SJCRH30 (cell line): ENCODE data around the gene LMNTD2. TPM values are rescaled to one million over a fixed set of nuclear protein-coding genes. Genes with fewer than 3 reads are reported as not detected.
A peak's percentile ranks its signal among the peaks of the same experiment; 100 is the strongest.

Experiments
- DNase-seq, 2 experiments: peaks; one replicate each; pipeline ENCODE4 v3.0.0-alpha.2; 2015 to 2020
- H3K27ac ChIP-seq: fragments of 250-450 bp; sonication (Bioruptor Pico); 2 replicates; pipeline ENCODE4 v1.5.1; 2020; ENCODE audit warnings: mild to moderate bottlenecking, moderate library complexity
- H3K27me3 ChIP-seq: fragments of 250-450 bp; sonication (Bioruptor Pico); 2 replicates; pipeline ENCODE4 v1.5.1; 2020; ENCODE audit warnings: mild to moderate bottlenecking, moderate library complexity
- H3K36me3 ChIP-seq: fragments of 250-450 bp; sonication (Bioruptor Pico); 2 replicates; pipeline ENCODE4 v1.5.1; 2020; ENCODE audit warnings: mild to moderate bottlenecking, moderate library complexity
- H3K4me1 ChIP-seq: fragments of 250-450 bp; sonication (Bioruptor Pico); 2 replicates; pipeline ENCODE4 v1.5.1; 2020; ENCODE audit warnings: mild to moderate bottlenecking, moderate library complexity
- H3K4me3 ChIP-seq: fragments of 250-450 bp; sonication (Bioruptor Pico); 2 replicates; pipeline ENCODE4 v1.5.1; 2020; ENCODE audit warnings: mild to moderate bottlenecking, moderate library complexity
- H3K9me3 ChIP-seq: fragments of 250-450 bp; sonication (Bioruptor Pico); replicated peaks from 2 replicates; pipeline ENCODE4 v1.5.1; 2020; ENCODE audit warnings: mild to moderate bottlenecking, moderate library complexity
- total RNA-seq: library from RNA; depleted of rRNA; stranded (reverse); fragments of >200 nt; shearing (Covaris generic); gene quantifications from 2 replicates; pipeline ENCODE4 v1.2.3, GENCODE V29; 2014; rRNA removed

The LMNTD2 gene, protein sequence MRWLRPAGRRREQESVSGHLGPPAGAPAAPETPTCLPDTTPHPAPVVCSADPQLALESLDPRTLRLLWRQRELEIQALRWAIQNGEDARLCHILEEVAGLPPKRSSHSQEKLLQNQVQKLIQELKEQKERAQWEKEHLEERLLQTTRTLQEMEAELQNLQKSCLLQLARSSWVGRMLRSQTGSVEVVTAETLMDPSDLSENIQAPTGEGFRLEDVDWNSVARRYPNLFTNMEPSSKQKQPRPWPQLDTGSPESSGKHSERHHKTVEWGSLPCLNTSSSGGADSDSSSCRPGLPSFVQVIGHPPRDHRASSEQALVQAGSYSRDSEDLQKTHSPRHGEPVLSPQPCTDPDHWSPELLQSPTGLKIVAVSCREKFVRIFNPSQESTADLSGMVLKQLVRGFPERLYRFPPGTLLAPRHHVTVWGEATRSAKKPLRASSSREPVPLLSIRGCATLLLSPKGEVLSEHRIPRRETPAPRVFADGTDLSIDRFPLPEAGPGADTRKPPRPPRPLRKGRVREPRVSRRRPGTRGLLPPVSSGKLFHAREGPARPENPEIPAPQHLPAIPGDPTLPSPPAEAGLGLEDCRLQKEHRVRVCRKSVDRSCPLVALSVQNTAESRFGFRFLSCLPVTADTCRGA
- 0.43 and 0.51 TPM in 2 replicates for total RNA-seq

DNA sequence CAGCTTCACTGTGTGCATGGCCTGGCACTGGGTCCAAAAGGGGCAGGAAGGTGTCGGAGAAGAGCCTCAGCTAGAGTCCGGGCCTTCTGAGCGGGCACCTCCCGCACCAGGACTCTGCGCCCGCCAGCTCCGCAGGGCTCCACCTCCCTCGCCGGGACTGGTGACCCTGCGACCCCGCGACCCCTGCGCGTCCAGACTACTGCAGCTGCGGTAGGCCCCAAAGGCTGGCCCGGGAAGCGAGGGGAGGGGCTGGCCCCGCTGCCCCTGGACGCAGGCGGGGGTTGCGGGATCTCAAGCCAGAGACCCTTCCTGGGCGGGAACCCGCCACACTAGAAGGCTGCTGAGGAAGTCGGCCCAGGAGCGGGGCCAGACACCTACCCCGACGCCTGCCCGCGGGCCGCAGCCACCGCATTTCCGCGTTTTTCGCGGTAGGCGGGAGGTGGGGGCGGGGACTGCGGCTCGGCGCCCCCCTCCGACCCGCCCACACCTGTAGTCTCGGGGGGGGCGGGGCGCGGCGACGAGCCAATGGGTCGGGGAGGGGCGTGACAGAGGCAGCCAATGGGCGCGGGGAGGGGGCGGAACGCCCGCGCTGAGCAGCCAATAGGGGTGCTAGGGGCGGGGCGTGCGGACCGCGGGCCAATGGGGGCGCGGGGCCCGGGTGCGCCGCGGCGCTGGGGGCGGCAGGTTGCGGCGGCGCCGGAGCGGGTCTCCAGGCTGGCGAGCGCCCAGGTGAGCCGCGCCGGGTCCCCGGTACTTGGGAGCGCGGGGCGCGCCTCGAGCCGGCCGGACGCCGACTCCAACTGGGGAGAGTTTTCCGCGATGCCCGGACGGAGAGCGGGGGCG is at the start of gene LMNTD2, which contains the start of gene RASSF7:
TSS of gene LMNTD2 (minus strand) at position 434 of the 843 bp plus-strand sequence. CDS start at position 412, 22 bp downstream.
TSS of gene RASSF7 (plus strand) at position 666 of the 843 bp plus-strand sequence. CDS start 799 bp downstream, outside the sequence.
- peak within 1 kb of the TSS; percentile 83 for H3K4me3 ChIP-seq
- no peak within 1 kb of the TSS for H3K27ac ChIP-seq
- peaks cover 3% of the 10 kb centered on the region; the same call in 1 of the 2 replicates for H3K4me1 ChIP-seq
- DNase-seq = peak; percentile 88 to 91
- H3K36me3 ChIP-seq = no peaks in the 10 kb centered on the region
- H3K27me3 ChIP-seq = no peaks in the 10 kb centered on the region
- H3K9me3 ChIP-seq = no peaks in the 10 kb centered on the region

DNA sequence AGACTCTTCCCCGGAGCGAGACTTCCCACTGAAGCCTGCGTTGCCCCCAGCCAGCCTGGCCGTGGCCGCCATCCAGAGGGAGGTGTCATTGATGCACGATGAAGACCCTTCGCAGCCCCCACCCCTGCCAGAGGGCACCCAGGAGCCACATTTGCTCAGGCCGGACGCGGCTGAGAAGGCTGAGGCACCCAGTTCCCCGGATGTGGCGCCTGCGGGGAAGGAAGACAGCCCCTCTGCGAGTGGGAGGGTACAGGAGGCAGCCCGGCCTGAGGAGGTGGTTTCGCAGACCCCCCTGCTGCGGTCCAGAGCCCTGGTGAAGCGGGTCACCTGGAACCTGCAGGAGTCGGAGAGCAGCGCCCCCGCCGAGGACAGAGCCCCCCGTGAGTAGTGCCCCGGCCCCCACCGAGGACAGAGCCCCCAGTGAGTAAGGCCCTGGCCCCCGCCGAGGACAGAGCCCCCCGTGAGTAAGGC is 48.8 kb upstream of the LMNTD2 start:
- H3K4me1 ChIP-seq = peaks cover 34% of the 10 kb centered on the region
- no peak overlapping the region for H3K27ac ChIP-seq
- no peaks in the 10 kb centered on the region for H3K27me3 ChIP-seq
- no peak for DNase-seq
- H3K9me3 ChIP-seq = no peaks in the 10 kb centered on the region
- no peak overlapping the region for H3K4me3 ChIP-seq
- peaks cover 72% of the 10 kb centered on the region for H3K36me3 ChIP-seq

DNA sequence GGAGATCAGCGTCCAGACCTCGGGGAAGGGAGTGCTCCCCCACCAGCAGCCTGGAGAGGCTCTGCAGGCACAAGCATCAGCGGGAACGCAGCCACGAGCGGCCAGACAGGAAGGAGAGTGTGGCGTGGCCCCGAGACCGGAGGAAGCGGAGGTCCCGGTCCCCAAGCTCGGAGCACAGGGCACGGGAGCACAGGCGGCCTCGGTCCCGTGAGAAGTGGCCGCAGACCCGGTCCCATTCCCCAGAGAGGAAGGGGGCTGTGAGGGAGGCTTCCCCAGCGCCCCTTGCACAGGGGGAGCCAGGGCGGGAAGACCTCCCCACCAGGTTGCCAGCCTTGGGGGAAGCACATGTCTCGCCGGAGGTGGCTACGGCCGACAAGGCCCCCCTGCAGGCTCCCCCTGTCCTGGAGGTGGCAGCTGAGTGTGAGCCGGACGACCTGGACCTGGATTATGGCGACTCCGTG is 48.3 kb upstream of the LMNTD2 start:
- Histone ChIP-seq H3K36me3 (peaks cover 76% of the 10 kb centered on the region), H3K27me3 (no peaks in the 10 kb centered on the region), H3K9me3 (no peaks in the 10 kb centered on the region), H3K27ac (no peak overlapping the region), H3K4me1 (peaks cover 28% of the 10 kb centered on the region), H3K4me3 (no peak overlapping the region)
- no peak for DNase-seq

DNA sequence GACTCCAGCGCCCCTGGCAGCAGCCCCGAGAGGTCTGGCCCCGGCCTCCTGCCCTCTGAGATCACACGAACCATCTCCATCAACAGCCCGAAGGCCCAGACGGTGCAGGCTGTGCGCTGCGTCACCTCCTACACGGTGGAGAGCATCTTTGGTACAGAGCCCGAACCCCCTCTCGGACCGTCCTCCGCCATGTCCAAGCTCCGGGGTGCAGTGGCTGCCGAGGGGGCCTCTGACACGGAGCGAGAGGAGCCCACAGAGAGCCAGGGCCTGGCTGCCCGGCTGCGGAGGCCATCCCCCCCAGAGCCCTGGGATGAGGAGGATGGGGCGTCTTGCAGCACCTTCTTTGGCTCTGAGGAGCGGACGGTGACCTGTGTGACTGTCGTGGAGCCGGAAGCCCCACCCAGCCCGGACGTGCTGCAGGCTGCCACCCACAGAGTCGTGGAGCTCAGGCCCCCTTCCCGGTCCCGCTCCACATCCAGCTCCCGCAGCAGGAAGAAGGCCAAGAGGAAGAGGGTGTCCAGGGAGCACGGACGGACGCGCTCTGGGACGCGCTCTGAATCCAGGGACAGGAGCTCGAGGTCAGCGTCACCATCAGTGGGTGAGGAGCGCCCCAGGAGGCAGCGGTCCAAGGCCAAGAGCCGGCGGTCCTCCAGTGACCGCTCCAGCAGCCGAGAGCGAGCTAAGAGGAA is 47.6 kb upstream of the LMNTD2 start:
- no peak for DNase-seq
- H3K9me3 ChIP-seq = no peaks in the 10 kb centered on the region
- H3K36me3 ChIP-seq = peaks cover 79% of the 10 kb centered on the region
- H3K27ac ChIP-seq = no peak overlapping the region
- no peak overlapping the region for H3K4me3 ChIP-seq
- H3K4me1 ChIP-seq = peaks cover 24% of the 10 kb centered on the region
- no peaks in the 10 kb centered on the region for H3K27me3 ChIP-seq

DNA sequence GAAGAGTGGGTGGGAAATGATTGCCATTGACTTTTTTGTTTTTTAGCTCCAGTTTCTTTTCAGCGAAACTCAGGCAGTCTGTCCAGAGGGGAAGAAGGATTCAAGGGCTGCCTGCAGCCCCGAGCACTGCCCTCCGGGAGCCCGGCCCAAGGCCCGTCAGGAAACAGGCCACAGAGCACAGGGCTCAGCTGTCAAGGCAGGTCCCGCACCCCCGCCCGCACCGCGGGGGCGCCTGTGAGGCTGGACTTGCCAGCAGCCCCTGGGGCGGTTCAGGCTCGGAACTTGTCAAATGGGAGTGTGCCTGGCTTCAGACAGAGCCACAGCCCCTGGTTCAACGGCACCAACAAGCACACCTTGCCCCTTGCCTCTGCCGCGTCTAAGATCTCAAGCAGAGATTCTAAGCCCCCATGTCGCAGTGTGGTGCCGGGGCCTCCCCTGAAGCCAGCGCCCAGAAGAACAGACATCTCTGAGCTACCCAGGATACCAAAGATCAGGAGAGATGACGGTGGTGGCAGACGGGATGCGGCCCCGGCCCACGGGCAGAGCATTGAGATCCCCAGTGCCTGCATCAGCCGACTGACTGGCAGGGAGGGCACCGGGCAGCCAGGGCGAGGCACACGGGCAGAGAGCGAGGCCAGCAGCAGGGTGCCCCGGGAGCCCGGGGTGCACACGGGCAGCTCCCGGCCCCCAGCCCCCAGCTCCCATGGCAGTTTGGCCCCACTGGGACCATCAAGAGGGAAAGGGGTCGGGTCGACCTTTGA is 46.7 kb upstream of the LMNTD2 start:
- no peaks in the 10 kb centered on the region for H3K9me3 ChIP-seq
- no peak overlapping the region for H3K27ac ChIP-seq
- peaks cover 15% of the 10 kb centered on the region for H3K4me1 ChIP-seq
- no peak for DNase-seq
- no peaks in the 10 kb centered on the region for H3K27me3 ChIP-seq
- H3K4me3 ChIP-seq = no peak overlapping the region
- H3K36me3 ChIP-seq = peaks cover 82% of the 10 kb centered on the region

DNA sequence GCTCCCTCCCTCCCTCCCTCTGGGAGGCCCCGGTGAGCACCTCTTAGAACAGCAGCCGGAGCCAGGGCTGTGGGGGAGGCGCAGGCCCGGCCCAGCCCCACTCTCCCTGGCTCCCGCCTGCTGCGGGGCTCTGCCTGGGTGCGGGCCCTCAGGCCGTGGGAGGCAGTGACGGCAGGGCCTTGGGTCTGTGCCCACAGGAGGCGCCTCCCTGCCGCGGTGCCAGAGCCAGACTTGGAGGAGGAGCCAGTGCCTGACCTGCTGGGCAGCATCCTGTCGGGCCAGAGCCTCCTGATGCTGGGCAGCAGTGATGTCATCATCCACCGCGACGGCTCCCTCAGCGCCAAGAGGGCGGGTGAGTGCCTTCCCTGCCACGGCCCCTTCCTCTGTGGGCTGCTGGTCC is 45.7 kb upstream of the LMNTD2 start:
- Histone ChIP-seq H3K27me3 (no peaks in the 10 kb centered on the region), H3K9me3 (no peaks in the 10 kb centered on the region), H3K4me3 (no peak overlapping the region), H3K27ac (no peak overlapping the region), H3K36me3 (peaks cover 84% of the 10 kb centered on the region), H3K4me1 (peaks cover 6% of the 10 kb centered on the region)
- DNase-seq = no peak

DNA sequence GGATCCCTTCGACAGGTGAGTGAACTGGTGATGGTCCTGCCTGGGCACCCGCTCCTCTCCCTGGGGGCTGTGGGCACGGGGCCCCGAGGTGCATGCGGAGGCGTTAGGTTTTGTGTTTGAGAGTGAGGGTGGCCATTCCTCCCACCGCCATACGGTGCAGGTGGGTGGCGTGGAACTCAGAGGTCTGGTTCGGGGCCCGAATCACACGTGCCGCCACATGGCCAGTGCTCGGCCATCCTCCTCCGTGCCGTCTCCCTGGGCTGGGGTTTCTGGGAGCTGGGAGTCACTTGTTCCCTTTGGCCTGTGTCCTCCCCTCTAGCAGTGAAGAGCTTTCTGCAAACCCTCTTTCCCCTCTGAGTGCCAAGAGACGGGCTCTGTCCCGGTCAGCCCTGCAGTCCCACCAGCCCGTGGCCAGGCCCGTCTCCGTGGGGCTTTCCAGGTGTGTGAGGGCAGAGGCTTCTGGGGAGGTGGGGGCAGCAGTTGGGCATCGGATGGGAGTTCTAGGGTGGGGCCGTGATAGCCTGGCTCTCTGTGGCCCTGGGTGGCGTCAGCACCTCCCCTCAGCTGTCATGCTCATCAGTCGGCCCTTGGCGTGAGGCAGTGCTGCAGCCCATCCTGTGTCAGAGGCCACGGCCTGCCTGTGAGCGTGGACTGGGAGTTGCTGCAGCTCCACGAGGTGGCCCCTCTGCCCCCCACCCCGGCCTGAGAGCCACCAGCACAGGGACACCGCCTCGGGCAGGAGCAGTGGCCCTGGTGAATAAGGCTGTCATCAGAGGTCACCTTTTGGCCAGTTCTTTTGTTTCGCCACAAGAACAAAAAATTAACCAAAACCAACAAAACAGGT is 45.0 kb upstream of the LMNTD2 start:
- H3K36me3 ChIP-seq = peaks cover 84% of the 10 kb centered on the region
- H3K4me1 ChIP-seq = no peaks in the 10 kb centered on the region
- no peak for DNase-seq

DNA sequence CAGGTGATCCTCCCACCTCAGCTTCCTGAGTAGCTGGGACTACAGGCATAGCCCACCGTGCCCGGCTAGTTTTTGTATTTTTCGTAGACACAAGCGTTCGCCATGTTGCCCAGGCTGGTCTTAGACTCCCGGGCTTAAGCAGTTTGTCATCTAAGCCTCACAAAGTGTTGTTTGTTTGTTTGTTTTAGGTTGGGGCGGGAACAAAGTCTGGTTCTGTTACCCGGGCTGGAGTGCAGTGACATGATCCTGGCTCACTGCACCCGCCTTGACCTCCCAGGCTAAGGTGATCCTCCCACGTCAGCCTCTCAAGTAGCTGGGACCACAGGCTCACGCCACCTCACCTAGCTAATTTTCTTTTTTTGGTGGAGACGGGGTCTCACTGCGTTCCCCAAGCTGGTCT is 42.6 kb upstream of the LMNTD2 start:
- H3K27me3 ChIP-seq = no peaks in the 10 kb centered on the region
- no peak overlapping the region for H3K4me3 ChIP-seq
- no peak for DNase-seq
- no peaks in the 10 kb centered on the region for H3K9me3 ChIP-seq
- no peaks in the 10 kb centered on the region for H3K4me1 ChIP-seq
- no peak overlapping the region for H3K27ac ChIP-seq
- peaks cover 82% of the 10 kb centered on the region for H3K36me3 ChIP-seq

More for the DNA sequence above, 45.0 kb upstream of the LMNTD2 start:
- Histone ChIP-seq H3K4me3 (no peak overlapping the region), H3K9me3 (no peaks in the 10 kb centered on the region), H3K27ac (no peak overlapping the region), H3K27me3 (no peaks in the 10 kb centered on the region)

DNA sequence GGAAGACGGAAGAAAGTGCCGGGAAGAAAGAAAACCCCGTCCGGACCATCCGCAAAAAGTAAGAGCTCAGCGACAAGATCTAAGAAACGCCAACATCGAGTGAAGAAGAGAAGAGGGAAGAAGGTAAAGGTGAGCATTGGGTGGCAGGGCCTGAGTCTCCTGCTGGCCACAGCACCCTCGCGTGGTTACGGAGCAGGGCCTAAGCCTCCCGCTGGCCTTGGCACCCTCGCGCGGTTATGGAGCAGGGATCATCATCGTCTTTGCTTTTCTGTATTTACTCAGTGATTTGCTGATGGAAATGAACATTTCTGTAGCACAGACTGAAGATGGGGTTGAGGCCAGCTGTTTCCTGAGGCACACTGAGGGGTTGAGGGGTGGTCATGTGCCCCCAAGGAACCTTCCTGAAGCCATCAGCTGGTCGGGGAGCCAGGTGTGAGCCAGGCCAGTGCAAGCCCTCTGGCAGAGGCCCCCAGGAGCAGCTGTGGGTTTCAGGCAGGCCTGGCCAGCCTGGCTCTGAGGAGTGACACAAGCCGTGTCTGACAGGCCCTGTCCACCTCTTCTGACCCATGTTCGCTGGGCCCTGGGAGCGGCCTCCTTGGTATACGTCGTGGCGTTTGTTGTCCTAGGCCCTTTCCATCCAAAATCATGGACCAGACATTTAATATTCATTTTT is 41.2 kb upstream of the LMNTD2 start:
- Histone ChIP-seq H3K4me3 (no peak overlapping the region), H3K36me3 (peaks cover 76% of the 10 kb centered on the region), H3K27me3 (no peaks in the 10 kb centered on the region)

DNA sequence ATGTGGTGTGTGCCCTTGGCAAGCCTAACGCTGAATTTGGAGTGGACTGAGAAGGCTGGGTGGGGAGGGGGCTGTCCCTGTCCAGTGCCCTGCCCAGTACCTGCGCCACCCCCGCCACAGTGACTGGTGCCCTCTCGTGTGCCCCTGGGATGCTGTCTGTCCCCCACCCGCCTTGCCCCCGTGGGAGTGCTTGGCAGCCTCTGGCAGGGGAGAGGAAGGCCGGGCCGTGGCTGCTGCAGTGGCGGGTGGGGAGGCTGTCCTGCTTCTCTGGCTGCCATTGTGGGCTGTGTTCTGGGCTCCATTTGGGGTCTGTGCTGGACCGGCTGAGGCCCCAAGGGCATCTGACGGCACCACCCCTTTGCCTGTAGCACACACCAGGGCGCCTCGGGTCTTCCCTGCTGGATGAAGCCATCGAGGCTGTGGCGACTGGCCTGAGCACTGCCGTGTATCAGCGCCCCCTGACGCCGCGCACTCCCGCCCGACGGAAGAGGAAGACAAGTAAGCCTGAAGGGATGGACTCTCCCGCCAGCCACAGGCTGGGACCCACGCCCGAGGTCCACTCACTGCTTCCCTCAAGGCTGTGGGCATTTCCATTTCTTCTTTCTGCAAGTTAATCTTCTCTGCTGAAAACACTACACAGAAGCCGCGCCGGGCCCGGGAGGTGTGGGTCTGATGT is 37.6 kb upstream of the LMNTD2 start:
- H3K4me1 ChIP-seq = no peaks in the 10 kb centered on the region
- peaks cover 78% of the 10 kb centered on the region for H3K36me3 ChIP-seq
- no peak overlapping the region for H3K4me3 ChIP-seq
- DNase-seq = no peak
- no peak overlapping the region for H3K27ac ChIP-seq
- no peaks in the 10 kb centered on the region for H3K9me3 ChIP-seq
- no peaks in the 10 kb centered on the region for H3K27me3 ChIP-seq

More for the DNA sequence above, 41.2 kb upstream of the LMNTD2 start:
- Histone ChIP-seq H3K27ac (no peak overlapping the region), H3K4me1 (no peaks in the 10 kb centered on the region), H3K9me3 (no peaks in the 10 kb centered on the region)
- no peak for DNase-seq

DNA sequence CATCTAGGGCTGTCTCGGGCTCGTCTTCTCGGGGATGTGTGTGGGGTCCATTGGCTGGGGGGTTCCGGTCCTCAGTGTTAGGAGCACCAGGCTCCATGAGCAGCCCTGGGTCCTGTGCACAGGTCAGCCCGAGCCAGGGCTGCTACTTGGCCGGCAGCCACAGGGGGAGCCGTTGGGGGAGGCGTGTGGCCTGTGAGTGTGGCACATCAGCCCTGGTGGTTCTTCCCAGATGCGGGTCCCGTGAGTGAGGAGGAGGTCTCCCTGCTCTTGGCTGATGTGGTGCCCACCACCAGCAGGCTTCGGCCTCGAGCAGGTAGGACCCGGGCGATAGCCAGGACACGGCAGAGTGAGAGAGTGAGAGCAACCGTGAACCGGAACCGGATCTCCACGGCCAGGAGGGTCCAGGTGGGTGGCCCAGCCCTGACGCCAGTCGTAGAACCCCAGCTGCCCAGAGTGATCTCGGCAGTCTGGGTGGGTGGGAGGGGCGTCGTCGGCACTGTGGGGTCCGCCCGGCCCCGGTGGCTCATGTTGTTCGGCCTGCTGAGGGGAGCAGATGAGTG is 36.7 kb upstream of the LMNTD2 start:
- Histone ChIP-seq H3K36me3 (peaks cover 80% of the 10 kb centered on the region), H3K27ac (no peak overlapping the region), H3K4me3 (no peak overlapping the region), H3K4me1 (no peaks in the 10 kb centered on the region), H3K9me3 (no peaks in the 10 kb centered on the region), H3K27me3 (no peaks in the 10 kb centered on the region)
- DNase-seq = no peak

DNA sequence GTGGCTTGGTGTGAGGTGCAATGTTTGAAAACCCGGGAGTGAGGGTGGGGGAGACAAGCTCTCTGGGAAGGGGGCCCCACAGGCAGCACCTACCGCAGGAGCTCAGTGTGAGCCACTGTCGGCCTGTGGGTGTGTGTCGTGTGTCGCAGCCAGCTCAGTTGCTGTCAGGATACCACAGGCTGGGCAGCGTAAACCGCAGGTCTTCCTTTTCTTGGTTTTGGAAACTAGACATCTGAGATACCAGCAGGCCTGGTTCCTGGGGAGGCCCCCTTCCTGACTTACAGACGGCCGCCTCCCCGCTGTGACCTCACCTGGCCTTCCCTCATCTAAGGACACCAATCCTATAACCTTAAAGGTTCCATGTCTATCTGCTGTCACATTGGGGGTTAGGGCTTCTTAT is 35.8 kb upstream of the LMNTD2 start:
- no peak for DNase-seq
- no peak overlapping the region for H3K27ac ChIP-seq
- no peak overlapping the region for H3K4me3 ChIP-seq
- H3K9me3 ChIP-seq = no peaks in the 10 kb centered on the region
- H3K27me3 ChIP-seq = no peaks in the 10 kb centered on the region
- no peaks in the 10 kb centered on the region for H3K4me1 ChIP-seq
- H3K36me3 ChIP-seq = peaks cover 77% of the 10 kb centered on the region
